NCI-H1417 (cell line): ENCODE data around the gene RHEB.
"Not testable (repeated sequence)": the region's sequence is repeated elsewhere in the genome, so short reads cannot be mapped to it uniquely, and the experiment has no call there.

ENCODE experiments used
- DNase-seq, 3 experiments: peaks; one replicate each; lab custom pipeline; 2025; lab: John Stamatoyannopoulos, UW

Gene RHEB, protein sequence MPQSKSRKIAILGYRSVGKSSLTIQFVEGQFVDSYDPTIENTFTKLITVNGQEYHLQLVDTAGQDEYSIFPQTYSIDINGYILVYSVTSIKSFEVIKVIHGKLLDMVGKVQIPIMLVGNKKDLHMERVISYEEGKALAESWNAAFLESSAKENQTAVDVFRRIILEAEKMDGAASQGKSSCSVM

DNA sequence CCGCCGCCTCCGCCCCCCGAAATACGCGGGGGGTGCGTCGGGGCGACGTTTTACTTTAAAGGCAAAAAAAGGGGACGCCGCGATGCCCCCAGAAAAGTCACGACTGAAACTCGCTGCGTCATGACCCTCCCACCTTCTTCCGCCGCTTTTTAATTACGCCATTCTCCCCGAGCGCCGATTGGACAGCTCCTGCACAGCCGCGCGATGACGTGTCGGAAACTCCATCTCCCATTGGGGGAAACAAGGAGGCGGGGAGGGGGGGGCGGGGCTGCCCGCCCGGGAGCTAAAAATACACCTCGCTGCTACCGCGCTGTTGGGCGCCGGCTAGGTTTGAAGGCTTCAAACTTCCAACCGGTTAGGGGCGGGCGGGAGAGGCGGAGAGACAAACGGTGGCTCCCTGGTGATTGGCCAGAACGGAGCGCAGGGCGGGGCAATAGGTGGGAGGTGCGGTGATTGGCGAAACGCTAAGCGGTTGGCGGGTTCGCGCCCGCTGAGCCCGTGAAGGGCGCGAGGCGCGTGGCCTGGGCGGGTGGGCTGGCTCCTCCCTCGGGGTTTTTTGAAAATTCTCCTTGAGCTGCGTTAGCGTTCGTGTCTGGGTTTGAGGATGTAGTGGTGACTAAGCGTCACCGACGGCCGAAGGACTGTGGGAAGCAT is at the start of gene RHEB:
RHEB (minus strand) TSS at position 131 of the 654 bp plus-strand sequence. CDS start 384 bp downstream, outside the sequence.
- DNase-seq: peak; percentile 99 to 100 (median 100)

DNA sequence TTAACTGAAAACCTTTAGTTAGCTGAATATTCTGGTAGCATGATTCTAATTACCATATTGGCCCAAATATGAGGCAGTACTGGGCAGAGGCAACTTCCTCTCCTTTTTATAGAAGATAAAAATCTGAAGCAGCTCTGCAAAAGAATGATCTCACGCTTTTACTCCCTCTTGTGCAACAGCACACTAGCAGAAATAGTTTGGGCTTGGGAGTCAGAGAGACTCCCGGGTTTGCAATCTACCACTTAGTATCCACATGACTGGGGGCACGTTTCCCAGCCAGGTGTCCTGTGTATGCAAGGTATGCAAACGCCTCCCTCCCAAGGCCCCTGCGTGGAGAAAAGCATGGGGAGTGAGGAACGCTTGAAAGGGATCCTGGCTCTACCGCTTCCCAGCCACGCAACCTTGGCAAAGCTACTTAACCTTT is 47.2 kb upstream of the RHEB start:
- DNase-seq: no peak

DNA sequence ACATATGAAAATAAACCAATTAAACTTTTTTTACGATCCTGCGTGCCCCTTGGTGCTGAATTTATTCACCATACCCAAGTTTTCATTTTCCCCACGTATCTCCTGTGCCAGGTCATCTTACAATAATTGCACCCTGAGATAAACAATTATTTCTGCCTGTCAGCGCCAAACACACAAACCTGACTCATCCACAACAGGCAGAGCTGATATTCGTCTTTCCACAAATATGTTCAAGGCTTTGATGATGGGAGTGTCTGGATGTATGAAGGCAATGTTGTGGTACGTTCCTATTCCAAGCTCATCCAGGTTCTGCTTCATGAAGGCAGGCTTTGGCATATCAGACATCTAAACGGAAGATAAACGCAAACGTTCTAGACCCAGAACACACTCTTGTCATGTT is 45.8 kb upstream of the RHEB start:
- DNase-seq: no peak

DNA sequence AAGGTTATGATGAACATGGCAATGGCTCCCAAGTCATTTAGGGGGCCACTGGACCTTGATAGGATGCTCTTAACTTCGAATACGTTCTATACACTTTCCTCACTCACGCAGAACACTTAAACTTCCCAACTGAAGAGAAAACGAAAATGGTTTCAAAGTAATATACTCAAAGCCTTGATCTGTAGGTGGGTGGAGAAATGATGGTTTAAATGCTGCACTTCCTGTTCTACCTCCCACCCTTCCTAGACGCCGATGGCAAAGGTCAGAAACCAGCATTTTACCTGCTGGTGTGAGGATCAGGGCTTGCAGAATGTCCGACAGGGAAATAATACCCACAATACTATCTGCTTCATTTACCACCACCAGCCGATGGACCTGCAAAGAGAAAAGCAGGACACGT is 40.5 kb upstream of the RHEB start:
- DNase-seq: no peak

DNA sequence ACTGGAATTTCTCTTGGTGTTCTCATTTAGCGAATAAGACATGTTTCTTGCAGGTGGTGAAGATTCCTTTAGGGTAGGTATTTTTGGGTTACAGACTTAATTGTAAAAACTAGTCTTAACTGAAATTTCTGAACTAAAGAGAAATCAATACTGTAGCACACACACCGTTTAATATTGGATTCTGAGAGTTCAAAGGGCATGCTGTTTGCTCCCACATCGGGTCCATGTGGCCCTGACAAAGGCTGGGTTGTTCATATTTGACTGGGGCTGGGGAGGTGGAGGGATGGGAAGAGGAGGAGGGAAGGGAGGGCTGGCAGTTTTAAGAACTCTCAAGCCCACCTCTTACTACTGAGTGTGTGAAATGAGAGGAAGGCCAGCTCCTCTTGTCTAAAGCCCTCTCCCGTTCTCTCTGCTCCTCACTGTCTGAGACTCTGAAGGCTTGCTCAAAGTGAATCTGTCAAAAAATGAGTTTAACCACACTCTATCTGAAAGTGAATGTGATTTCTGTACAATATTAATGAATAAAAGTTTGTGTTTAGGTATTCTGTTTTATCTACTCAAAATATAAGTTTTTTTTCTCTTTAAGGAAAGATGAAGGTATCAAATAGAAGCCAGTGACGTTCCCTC is 40.0 kb upstream of the RHEB start:
- no peak for DNase-seq

DNA sequence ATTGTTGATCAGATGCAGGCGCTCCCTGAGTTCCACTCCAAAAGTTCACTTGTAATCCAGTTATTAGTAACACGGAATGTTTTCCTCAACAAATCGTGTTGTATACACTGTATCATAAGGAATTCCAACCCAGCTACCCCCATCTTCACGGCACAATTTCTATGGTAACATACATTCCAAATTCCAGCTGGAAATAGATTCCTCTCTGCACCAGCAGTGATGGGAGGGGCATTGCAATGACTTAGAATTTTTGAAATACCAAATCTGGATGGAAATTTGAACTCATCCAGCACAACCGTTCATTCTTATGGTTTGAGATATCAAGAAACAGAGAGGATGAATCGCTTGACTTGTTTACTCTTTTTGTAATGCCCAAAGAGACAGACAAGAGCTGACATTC is 38.9 kb upstream of the RHEB start:
- no peak for DNase-seq

DNA sequence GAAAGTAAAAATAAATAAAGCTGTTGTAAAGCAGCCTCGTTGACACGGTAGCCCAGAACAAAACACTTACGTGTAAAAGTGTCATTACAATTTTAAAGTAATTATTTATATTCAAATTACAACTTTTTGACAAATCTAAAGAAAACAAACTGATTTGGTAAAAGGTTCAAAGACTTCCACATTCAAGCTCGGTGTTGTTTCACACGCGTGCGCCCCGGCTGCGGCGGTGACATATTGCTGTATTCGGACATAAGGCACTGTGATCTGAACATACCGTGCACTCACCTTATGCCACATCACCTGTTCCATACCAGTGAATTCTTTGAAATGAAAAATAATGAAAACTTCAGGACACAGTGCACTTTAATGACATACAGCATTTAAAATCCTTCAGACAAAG is 36.9 kb upstream of the RHEB start:
- no peak for DNase-seq

DNA sequence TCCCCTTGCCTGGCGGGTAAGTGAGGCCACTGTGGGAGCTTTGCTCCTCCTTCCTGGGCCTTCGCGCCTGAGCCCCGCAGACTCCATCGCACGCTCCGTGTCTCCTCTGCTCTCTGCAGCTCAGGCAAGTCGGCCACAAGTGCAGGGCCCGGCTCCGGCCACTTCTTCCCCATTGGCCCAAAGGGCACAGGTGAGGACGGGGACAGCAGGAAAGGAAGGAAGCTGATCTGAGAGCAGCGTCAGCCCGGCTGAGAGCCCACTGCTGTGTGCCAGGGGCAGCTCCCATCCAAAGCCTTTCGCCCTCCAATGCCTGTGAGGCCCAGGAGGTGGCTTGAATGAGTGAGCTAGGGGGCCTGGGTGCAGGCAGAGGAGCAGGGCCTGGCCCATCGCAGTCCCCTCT is 33.7 kb upstream of the RHEB start:
- DNase-seq: no peak

DNA sequence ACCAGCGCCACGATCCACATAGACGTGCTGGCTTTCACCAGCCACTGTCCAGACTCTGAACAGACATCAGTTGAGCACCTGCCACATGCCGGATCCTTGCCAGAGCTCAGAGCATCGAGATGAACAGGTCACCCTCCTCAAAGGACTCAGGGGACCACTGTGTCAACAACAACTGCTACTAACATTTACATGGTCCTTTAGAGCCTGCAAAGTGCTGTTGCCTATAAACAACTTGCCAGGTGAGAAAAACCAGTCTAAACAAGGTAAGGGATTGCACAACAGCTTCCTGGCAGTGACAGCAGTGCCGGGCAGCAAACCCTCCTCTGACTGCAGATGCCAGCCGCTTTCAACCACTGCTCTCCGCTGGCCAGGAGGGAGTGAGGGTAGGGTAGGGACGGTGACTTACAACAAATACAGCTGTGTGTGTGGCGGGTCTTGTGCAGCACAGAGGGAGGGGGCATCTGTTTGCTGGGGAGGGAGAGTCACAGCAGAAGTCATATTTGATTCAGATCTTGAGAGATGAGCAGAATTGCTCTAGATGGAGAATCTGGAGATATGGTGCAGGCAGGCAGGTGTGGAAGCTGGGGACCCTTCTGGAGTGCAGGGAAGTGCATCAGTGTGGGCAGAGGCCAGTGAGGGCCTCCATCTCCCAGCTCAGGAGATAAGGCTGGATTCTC is 32.8 kb upstream of the RHEB start:
- DNase-seq: peak; percentile 79 to 88 (median 86)

DNA sequence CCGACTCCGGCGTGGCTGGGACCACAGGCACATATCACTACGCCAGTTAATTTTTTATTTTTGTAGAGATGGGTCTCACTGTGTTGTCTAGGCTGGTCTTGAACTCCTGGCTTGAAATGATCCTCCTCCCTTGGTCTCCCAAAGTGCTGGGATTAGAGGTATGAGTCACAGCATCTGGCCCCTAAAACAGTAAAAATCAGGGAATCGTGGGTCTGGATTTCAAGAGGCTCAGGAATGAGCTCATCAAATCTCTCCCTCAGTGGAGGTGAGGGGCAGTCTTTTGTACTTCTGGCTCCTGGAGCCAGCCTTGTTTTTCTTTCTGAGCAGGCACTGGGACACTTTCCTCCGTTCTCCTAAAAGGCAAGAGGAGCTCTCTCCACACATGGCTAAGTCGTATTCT is 32.1 kb upstream of the RHEB start:
- no peak for DNase-seq

DNA sequence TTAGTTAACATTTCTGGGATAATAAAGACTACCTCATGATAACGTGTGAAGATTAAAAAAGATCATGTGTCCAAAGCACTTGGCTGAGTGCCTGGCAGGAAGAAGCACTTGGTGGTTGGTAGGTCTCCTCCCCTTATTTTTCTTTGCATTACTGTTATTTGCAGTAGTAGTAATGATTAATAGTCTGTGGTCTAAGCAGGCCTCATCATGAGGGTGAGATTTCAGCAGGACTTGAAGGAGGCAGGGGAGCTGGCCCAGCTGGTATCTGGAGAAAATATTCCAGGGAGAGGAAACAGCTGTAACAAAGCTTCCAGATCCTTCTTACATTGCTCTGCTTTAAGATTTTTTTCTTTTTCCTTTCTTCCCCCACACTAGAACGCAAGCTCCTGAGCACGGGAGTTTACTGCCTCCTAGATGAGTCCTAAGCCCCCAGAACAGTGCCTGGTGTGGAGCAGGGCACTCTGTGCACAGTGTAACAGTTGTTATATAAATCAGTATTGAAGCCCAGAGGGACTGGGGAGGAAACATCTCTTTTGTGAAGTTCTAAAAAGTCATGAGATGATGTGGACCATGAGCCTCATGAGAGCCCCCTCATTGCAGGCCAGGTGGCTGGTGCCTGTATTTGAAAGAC is 31.1 kb upstream of the RHEB start:
- DNase-seq: no peak

DNA sequence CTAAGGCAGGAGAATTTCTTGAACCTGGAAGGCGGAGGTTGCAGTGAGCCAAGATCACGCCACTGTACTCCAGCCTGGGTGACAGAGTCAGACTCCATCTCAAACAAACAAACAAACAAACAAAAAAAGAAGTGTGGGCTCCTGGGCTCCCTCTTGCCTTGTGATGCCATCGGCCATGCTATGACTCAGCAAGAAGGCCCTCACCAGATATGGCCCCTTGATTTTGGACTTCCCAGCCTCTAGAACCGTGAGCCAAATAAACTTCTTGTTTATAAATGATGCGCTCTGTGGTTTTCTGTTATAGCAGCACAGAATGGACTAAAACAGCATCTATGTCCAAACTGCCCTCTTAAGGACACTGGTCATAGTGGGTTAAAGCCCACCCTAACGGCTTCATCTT is 29.9 kb upstream of the RHEB start:
- no peak for DNase-seq

DNA sequence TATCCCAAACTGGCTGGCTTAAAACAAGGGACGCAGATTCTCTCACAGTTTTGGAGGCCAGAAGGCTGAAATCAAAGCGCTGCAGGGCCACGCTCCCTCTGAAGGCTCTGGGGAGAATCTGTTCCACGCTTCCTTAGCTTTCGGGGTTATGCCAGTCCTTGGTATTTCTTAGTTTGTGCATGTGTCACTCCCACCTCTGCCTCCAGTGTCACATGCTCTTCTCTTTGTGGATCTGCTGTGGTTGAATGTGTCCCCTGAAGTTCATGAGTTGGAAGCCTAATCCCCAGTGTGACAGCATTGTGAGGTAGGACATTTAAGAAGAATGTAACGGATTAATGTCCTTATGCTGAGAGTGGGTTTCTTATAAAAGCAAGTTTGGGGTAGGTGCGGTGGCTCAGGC is 29.4 kb upstream of the RHEB start:
- no peak for DNase-seq

DNA sequence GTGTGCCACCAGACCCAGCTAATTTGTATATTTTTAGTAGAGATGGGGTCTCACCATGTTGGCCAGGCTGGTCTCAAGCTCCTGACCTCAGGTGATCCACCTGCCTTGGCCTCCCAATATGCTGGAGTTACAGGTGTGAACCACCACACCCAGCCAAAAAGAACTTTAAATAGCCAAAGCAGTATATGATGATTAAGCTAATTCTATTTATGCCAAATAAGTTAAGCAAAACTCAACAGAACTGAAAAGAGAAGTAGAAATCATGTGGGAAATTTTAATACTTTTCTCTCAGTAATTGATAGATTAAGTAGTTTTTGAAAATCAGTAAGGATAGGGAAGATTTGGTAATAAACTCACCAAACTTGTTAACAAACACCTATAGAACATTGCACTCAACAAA is 24.5 kb upstream of the RHEB start:
- DNase-seq: no peak

DNA sequence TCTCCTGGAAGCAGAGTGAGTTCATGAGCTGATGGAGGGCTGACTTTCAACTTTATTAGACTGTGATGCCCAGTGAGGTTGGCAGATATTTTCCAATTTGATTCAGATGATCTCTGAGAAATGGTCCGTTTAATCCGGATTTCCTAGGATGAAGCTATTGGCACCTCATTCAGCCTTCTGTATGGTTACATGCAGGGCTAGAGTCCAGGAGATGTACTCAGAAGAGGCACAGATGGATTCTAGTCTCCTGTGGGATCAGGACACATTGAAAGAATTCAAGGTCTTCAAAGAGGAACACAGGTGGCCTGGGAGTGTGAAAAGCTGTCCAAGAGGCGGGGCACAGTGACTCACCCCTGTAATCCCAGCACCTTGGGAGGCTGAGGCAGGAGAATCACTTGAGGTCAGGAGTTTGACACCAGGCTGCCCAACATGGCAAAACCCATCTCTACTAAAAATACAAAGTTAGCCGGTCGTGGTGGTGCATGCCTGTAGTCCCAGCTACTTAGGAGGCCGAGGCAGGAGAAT is 23.0 kb upstream of the RHEB start:
- DNase-seq: no peak

DNA sequence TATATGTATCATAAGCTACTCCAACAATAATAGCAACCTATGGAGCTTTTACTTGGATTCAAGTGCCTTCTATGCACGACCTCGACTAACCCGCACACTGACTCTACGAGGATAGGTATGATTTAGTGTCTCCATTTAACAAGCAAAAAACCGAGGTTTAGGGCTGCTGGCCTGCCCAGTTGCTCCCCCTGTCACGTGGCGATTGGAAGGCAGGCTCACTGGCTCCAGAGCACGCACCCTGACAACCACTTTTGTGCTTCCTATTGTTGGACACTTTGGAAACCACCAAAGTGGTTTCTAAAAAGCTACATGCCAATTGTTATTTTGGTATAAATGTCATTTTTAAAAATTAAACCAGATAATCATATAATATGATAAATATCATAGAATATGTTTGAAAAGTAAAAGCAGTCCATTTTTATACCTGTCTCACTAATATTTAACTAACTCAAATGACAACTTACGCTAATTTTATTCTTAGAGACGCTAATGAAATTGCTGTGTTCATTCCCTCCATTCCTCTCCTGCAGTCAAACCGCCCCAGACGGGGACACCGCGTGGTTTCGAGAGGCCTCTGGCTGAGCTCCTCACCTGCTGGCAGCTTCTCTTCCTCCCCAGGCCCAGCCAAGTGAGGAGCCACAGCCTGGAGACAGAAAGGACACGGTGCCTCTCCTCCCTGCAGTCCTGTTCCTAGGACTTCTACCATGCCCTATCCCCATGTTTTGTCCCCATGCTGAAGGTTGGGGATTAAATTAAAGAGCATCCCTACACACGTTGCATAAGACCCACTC is 22.2 kb upstream of the RHEB start:
- no peak for DNase-seq

DNA sequence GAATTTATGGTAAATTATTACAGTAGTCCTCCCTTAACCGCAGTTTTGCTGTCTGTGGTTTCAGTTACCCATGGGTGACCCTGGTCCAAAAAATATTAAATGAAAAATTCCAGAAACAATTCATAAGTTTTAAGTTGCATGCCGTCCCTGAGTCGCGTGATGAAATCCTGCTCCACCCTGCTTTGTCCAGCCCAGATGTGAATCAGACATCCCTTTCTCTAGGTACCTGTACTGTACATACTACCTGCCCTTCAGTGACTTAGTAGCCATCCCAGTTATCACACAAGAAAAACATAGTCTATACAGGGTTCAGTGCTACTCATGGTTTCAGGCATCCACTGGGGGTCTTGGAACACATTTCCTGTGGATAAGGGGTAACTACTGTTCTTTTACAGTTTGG is 20.5 kb upstream of the RHEB start:
- no peak for DNase-seq

DNA sequence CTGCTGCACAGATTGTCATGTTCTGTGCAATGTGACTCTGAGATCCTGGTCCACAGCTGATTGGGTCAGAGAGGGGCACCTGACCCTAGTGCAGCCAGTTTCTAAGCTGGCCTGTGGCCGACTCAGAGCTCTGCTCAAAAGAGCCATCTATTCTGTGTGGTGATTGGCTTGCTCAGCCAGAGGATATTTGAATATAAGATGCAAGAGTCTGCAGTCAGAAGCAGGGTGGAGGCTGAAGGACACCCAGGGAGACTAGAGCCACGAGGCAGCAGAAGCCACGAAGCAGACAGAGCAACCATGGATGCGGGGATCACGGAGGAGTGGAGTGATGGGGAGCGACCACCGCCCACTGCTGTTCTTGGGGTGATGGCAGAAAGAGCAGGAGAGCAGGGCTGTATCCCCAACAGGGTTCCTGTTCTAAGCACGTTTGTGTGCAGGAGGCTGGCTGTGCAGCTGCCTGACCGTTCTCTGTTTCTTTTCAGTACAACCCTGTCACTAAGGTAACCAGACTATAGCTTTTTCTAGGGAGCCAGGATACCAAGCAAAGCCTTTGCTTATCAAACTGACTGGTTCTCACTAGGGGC is 19.5 kb upstream of the RHEB start:
- DNase-seq: peak; percentile 63 to 97 (median 88)

DNA sequence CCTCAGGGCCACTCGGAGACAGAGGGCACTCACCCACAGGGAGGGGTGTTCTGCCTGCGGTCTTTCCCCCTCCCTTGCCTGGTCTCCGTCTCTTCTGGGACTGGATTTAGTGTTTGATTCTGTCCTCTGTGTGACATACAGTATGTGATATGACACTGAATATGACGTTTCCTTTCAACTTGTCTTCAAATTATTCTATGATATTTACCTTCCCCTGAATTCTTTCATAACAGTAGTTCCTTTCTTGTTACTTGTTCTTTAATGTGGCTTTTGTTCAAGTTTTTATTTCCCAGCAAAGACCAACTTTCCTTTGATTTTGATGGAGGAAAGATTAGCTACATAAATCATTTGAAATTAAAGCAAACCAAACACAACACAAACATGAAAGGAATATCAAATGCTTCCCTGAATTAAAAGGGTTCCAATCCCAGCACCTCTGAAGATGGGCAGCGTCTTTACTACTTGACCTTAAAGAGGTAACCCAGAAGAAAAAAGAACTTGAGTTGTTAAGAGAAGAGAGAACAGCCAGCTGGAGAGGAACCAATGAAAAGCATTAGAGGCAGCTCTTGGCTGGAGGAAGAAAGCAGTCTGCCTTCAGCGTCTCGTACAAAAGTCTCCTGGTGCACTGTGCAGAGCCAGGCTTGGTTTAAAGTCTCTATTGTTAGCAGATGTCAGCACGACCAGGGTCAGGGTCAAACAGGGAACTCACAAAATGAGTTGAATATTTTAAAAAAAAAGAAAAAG is 18.3 kb upstream of the RHEB start:
- DNase-seq: peak in 2 of 3 experiments; percentile 12 to 57

DNA sequence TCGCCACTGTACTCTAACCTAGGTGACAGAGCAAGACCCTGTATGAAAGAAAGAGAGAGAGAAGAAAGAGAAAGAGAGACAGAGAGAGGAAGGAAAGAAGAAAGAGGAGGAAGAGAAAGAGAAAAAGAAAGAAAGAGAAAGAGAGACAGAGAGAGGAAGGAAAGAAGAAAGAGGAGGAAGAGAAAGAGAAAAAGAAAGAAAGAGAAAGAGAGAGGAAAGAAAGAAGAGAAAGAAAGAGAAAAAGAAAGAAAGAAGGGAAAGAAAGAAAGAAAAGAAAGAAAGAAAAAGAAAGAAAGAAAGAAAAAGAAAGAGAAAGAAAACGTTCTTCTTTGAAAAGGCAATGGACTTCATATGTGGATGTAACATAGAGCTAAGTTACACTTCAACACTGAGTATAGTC is 16.5 kb upstream of the RHEB start:
- DNase-seq: not testable (repeated sequence)
